Esophagus muscularis mucosa (tissue), 4 donors: ENCODE data around the gene TOX2.

Experiments
- CTCF ChIP-seq, 3 experiments: fragments of 200-600 bp in 2 of 3; fragments of 450-650 bp in 1 of 3; sonication (generic) in 2 of 3; IDR thresholded peaks; one replicate each; pipeline ENCODE4 v1.5.1; 2017 to 2019; ENCODE audit warnings: antibody characterized with exemption in 3 of 3, mild to moderate bottlenecking in 2 of 3, moderate library complexity in 1 of 3
- EP300 ChIP-seq: sonication (generic); formaldehyde crosslinking; IDR thresholded peaks from one replicate; pipeline ENCODE4 v1.6.1; 2017; ENCODE audit warnings: antibody characterized with exemption
- POLR2A ChIP-seq: fragments of 450-650 bp; IDR thresholded peaks from one replicate; pipeline ENCODE4 v1.6.1; 2017; ENCODE audit warnings: antibody characterized with exemption, moderate library complexity, mild to moderate bottlenecking, low read depth
- POLR2AphosphoS5 ChIP-seq, 2 donors: sonication (generic); formaldehyde crosslinking; IDR thresholded peaks; one replicate each; pipeline ENCODE4 v1.6.1; 2017; ENCODE audit warnings: antibody characterized with exemption in 2 of 2

DNA sequence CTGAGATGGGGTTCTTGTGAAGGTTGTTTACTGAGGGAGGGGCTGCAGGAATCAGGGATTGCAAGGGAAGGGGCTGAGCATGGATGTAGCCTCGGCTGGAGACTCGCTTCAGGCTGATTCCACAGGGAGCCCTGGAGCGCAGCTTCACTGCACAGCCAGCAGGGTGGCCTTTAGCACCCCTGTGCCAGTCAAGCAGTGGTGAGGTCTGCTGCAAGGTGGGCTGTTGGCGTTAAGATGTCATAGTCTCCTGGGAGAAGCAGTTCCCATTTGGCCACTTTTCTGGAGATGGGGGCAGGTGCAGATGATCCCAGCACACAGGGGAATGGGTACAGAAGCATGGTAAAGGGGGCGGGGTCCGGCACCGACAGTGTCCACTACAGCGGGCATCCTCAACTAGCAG is 126.3 kb downstream of the TOX2 start:
- no peak for TF ChIP-seq POLR2A
- TF ChIP-seq CTCF (IDR thresholded peaks at IDR 0.05): no peak
- TF ChIP-seq EP300: no peak
- TF ChIP-seq POLR2AphosphoS5 (IDR thresholded peaks at IDR 0.05): no peak
